ENCODE data around the gene CLDN11. TPM values are rescaled to one million over a fixed set of nuclear protein-coding genes. Genes with fewer than 3 reads are reported as not detected.

Gene CLDN11
- total and polyA plus RNA-seq, 7 donors, result 1.3 to 3.0 (median 2.0) TPM

DNA sequence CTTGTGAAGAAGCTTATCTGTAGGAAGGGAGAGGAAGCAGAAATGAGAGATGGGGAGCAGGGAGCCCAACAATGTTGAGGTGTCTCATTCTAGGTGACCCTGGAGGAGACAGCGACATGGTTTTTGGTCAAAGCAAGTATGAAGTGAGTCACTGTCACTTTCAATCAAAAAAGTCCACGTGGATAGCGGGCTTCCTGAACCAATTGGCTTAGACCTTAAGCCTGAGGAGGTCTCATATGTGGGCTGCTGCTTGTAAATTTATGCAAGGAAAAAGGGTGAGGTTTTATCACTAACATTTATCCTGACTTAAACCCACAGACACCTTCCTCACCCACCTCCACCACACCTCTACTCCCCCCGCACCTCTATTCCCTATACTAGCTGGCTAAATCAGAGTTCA is 22.7 kb downstream of the CLDN11 start:
- H3K27me3 ChIP-seq (ENCODE audit: insufficient read depth in 3 of 3, low read length in 2 of 3), result no peaks in the 10 kb centered on the region
- no peaks in the 10 kb centered on the region for H3K4me1 ChIP-seq
- H3K4me3 ChIP-seq, result no peak overlapping the region
- no peak for DNase-seq
- H3K27ac ChIP-seq, result no peak overlapping the region
- no peak for ATAC-seq
- H3K9me3 ChIP-seq, result no peaks in the 10 kb centered on the region
- intact Hi-C loops (cut with DNase I), result no loop called here
- no peak for TF ChIP-seq CTCF (IDR thresholded peaks at IDR 0.05)
- WGBS, 3 donors, result 90 to 97% (median 90%) methylated on average over 4 of the region's 4 CpGs
- no peaks in the 10 kb centered on the region for H3K36me3 ChIP-seq (ENCODE audit: insufficient read depth in 1 of 2, low read depth in 1 of 2)

GRCh38 chr3:170442947-170443346 is 24.3 kb downstream of the CLDN11 start:
- no peak for ATAC-seq
- no peak overlapping the region for H3K4me3 ChIP-seq
- H3K36me3 ChIP-seq (ENCODE audit: insufficient read depth in 1 of 2, low read depth in 1 of 2), result no peaks in the 10 kb centered on the region
- intact Hi-C loops (cut with DNase I), result no loop called here
- H3K9me3 ChIP-seq, result no peaks in the 10 kb centered on the region
- H3K27me3 ChIP-seq (ENCODE audit: insufficient read depth in 3 of 3, low read length in 2 of 3), result no peaks in the 10 kb centered on the region
- no peaks in the 10 kb centered on the region for H3K4me1 ChIP-seq
- no peak for TF ChIP-seq CTCF (IDR thresholded peaks at IDR 0.05)
- DNase-seq, result no peak
- no peak overlapping the region for H3K27ac ChIP-seq

GRCh38 chr3:170443457-170443856 is 24.8 kb downstream of the CLDN11 start:
- no peaks in the 10 kb centered on the region for H3K27me3 ChIP-seq (ENCODE audit: insufficient read depth in 3 of 3, low read length in 2 of 3)
- intact Hi-C loops (cut with DNase I), result no loop called here
- no peak overlapping the region for H3K4me3 ChIP-seq
- no peaks in the 10 kb centered on the region for H3K4me1 ChIP-seq
- no peaks in the 10 kb centered on the region for H3K9me3 ChIP-seq
- no peak overlapping the region for H3K27ac ChIP-seq
- TF ChIP-seq CTCF (IDR thresholded peaks at IDR 0.05), result no peak
- ATAC-seq (no peak), DNase-seq (no peak)
- H3K36me3 ChIP-seq (ENCODE audit: insufficient read depth in 1 of 2, low read depth in 1 of 2), result no peaks in the 10 kb centered on the region

GRCh38 chr3:170448584-170448983 is 29.9 kb downstream of the CLDN11 start:
- Histone ChIP-seq H3K4me1 (no peaks in the 10 kb centered on the region), H3K36me3 (ENCODE audit: insufficient read depth in 1 of 2, low read depth in 1 of 2) (no peaks in the 10 kb centered on the region), H3K9me3 (no peaks in the 10 kb centered on the region), H3K4me3 (no peak overlapping the region), H3K27me3 (ENCODE audit: insufficient read depth in 3 of 3, low read length in 2 of 3) (no peaks in the 10 kb centered on the region), H3K27ac (no peak overlapping the region)
- WGBS, 3 donors, result 71 to 75% (median 73%) methylated on average over 3 of the region's 3 CpGs
- DNase-seq, result no peak
- intact Hi-C loops (cut with DNase I), result no loop called here
- no peak for ATAC-seq
- no peak for TF ChIP-seq CTCF (IDR thresholded peaks at IDR 0.05)

GRCh38 chr3:170450039-170450438 is 31.4 kb downstream of the CLDN11 start:
- no peak for ATAC-seq
- no peaks in the 10 kb centered on the region for H3K27me3 ChIP-seq (ENCODE audit: insufficient read depth in 3 of 3, low read length in 2 of 3)
- no peaks in the 10 kb centered on the region for H3K36me3 ChIP-seq (ENCODE audit: insufficient read depth in 1 of 2, low read depth in 1 of 2)
- TF ChIP-seq CTCF (IDR thresholded peaks at IDR 0.05), result no peak
- 92 to 94% (median 93%) methylated on average over 2 of the region's 2 CpGs for WGBS, 3 donors
- no peaks in the 10 kb centered on the region for H3K4me1 ChIP-seq
- no peak for DNase-seq
- no peak overlapping the region for H3K27ac ChIP-seq
- H3K4me3 ChIP-seq, result no peak overlapping the region
- H3K9me3 ChIP-seq, result no peaks in the 10 kb centered on the region
- intact Hi-C loops (cut with DNase I), result no loop called here

All from psoas muscle (tissue), 8 donors.